Measurements from ENCODE around the gene CCDC9.
A peak's percentile ranks its signal among the peaks of the same experiment; 100 is the strongest.

CCDC9 gene

GRCh38 chr19:47268028-47268427 lies 11.7 kb downstream of the CCDC9 start:
- no peak for DNase-seq (ENCODE audit: low spot score)
- no peak for TF ChIP-seq CTCF (IDR thresholded peaks at IDR 0.05; ENCODE audit: extremely low read depth, missing control alignments)

DNA sequence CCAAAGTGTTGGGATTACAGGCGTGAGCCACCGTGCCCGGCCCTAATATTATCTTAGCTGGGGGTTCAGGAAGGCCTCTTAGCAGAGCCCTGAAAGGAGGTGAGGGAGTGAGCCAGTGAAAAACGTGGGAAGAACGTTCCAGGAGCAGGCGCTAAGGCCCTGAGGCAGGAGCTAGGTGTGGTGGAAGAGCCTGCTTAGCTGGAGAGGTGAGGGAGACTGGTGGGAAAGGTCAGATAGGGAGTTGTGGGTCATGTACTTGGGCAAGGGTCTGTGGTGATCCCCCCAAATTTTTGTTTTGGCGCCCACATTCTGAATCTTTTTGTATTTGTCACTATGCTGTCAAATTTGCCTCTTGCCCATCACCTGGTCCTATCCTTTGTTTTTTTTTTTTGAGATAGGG lies 13.3 kb downstream of the CCDC9 start:
- TF ChIP-seq CTCF (IDR thresholded peaks at IDR 0.05; ENCODE audit: extremely low read depth, missing control alignments): no peak
- no peak for DNase-seq (ENCODE audit: low spot score)

DNA sequence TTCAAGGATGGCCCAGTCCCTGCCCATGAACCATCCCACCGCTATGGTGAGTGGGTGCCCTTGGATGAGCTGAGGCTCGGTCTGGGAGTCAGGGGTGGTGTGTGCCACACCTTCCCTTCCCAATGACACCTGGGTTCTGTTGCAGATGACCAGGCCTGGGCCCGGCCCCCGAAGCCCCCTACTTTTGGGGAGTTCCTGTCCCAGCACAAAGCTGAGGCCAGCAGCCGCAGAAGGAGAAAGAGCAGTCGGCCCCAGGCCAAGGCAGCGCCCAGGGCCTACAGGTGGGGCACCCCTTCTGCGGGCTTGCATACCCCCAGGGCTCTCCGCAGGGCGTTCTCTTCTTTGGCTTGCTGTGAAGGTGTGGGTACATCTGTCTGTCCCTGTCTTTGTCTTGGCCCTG lies 14.1 kb downstream of the CCDC9 start:
- no peak for DNase-seq (ENCODE audit: low spot score)
- TF ChIP-seq CTCF (IDR thresholded peaks at IDR 0.05; ENCODE audit: extremely low read depth, missing control alignments): no peak

GRCh38 chr19:47271949-47272348 lies 15.6 kb downstream of the CCDC9 start:
- TF ChIP-seq CTCF (IDR thresholded peaks at IDR 0.05; ENCODE audit: extremely low read depth, missing control alignments): no peak
- DNase-seq (ENCODE audit: low spot score): no peak

GRCh38 chr19:47272448-47273312 lies 16.4 kb downstream of the CCDC9 start:
- no peak for DNase-seq (ENCODE audit: low spot score)
- no peak for TF ChIP-seq CTCF (IDR thresholded peaks at IDR 0.05; ENCODE audit: extremely low read depth, missing control alignments)

- peak; percentile 97 for DNase-seq (ENCODE audit: low spot score)
- TF ChIP-seq CTCF (IDR thresholded peaks at IDR 0.05; ENCODE audit: extremely low read depth, missing control alignments): no peak
Observed at GRCh38 chr19:47273313-47274070, 17.2 kb downstream of the CCDC9 start.

All from GM20000 (cell line).